ENCODE results near the gene C19orf81. TPM values are rescaled to one million over a fixed set of nuclear protein-coding genes. Genes with fewer than 3 reads are reported as not detected.

Gene C19orf81
- total RNA-seq, 1 experiment from 2014 or later = not detected

- intact Hi-C loops (cut with micrococcal nuclease; ENCODE audit: unreplicated experiment) = no loop called here
- no peaks in the 10 kb centered on the region for H3K79me2 ChIP-seq (ENCODE audit: low read depth)
- peaks cover 66% of the 10 kb centered on the region for H3K27me3 ChIP-seq (ENCODE audit: insufficient read depth, low read depth)
- H3K9me2 ChIP-seq (ENCODE audit: insufficient read depth) = no peaks in the 10 kb centered on the region
- H3K4me2 ChIP-seq = no peak overlapping the region
- ChIA-PET CTCF (no interaction called here), POLR2A (ENCODE audit: unreplicated experiment) (no interaction called here)
- no peaks in the 10 kb centered on the region for H3K4me1 ChIP-seq (replicated peaks; ENCODE audit: insufficient read depth)
- no peaks in the 10 kb centered on the region for H3F3A ChIP-seq (ENCODE audit: insufficient read depth, low read depth)
- no peak overlapping the region for H2AFZ ChIP-seq
- no peak for DNase-seq
- BruUV-seq (replicated peaks) = no TSS peak
- H3K4me3 ChIP-seq = no peak overlapping the region
- H3K36me3 ChIP-seq (ENCODE audit: low read depth) = no peaks in the 10 kb centered on the region
- no peaks in the 10 kb centered on the region for H4K20me1 ChIP-seq (ENCODE audit: insufficient read depth)
- TF ChIP-seq EZH2 (IDR thresholded peaks at IDR 0.05; ENCODE audit: low read depth) = no peak
- TF ChIP-seq, protein P1, sequence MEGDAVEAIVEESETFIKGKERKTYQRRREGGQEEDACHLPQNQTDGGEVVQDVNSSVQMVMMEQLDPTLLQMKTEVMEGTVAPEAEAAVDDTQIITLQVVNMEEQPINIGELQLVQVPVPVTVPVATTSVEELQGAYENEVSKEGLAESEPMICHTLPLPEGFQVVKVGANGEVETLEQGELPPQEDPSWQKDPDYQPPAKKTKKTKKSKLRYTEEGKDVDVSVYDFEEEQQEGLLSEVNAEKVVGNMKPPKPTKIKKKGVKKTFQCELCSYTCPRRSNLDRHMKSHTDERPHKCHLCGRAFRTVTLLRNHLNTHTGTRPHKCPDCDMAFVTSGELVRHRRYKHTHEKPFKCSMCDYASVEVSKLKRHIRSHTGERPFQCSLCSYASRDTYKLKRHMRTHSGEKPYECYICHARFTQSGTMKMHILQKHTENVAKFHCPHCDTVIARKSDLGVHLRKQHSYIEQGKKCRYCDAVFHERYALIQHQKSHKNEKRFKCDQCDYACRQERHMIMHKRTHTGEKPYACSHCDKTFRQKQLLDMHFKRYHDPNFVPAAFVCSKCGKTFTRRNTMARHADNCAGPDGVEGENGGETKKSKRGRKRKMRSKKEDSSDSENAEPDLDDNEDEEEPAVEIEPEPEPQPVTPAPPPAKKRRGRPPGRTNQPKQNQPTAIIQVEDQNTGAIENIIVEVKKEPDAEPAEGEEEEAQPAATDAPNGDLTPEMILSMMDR (conservative IDR thresholded peaks at IDR 0.05) = no peak
- H3K27ac ChIP-seq = no peak overlapping the region
- no peaks in the 10 kb centered on the region for H3K9me3 ChIP-seq (ENCODE audit: insufficient read depth, low read depth)
These were observed 41.2 kb downstream of the C19orf81 start for GRCh38 chr19:50690439-50690838.

- Histone ChIP-seq H3K9me2 (ENCODE audit: insufficient read depth) (no peaks in the 10 kb centered on the region), H3K4me2 (no peak overlapping the region), H3K4me3 (no peak overlapping the region), H3K79me2 (ENCODE audit: low read depth) (no peaks in the 10 kb centered on the region), H3K4me1 (replicated peaks; ENCODE audit: insufficient read depth) (no peaks in the 10 kb centered on the region), H3K9me3 (ENCODE audit: insufficient read depth, low read depth) (no peaks in the 10 kb centered on the region), H2AFZ (no peak overlapping the region), H3K27ac (no peak overlapping the region), H3K36me3 (ENCODE audit: low read depth) (no peaks in the 10 kb centered on the region), H3F3A (ENCODE audit: insufficient read depth, low read depth) (no peaks in the 10 kb centered on the region), H3K27me3 (ENCODE audit: insufficient read depth, low read depth) (peaks cover 53% of the 10 kb centered on the region), H4K20me1 (ENCODE audit: insufficient read depth) (no peaks in the 10 kb centered on the region)
- no TSS peak for BruUV-seq (replicated peaks)
- POLR2A ChIA-PET (ENCODE audit: unreplicated experiment) = no interaction called here
- no peak for DNase-seq
- intact Hi-C loops (cut with micrococcal nuclease; ENCODE audit: unreplicated experiment) = no loop called here
- CTCF ChIA-PET = no interaction called here
- no peak for TF ChIP-seq EZH2 (IDR thresholded peaks at IDR 0.05; ENCODE audit: low read depth)
- TF ChIP-seq, protein P1 (conservative IDR thresholded peaks at IDR 0.05) = no peak
These were observed 44.1 kb downstream of the C19orf81 start for GRCh38 chr19:50693064-50693975.

GRCh38 chr19:50694815-50695145 lies 45.5 kb downstream of the C19orf81 start:
- Histone ChIP-seq H3K4me1 (replicated peaks; ENCODE audit: insufficient read depth) (no peaks in the 10 kb centered on the region), H3F3A (ENCODE audit: insufficient read depth, low read depth) (no peaks in the 10 kb centered on the region), H3K27ac (no peak overlapping the region), H3K36me3 (ENCODE audit: low read depth) (no peaks in the 10 kb centered on the region), H3K4me3 (no peak overlapping the region), H3K79me2 (ENCODE audit: low read depth) (no peaks in the 10 kb centered on the region), H3K27me3 (ENCODE audit: insufficient read depth, low read depth) (peaks cover 52% of the 10 kb centered on the region), H3K9me3 (ENCODE audit: insufficient read depth, low read depth) (no peaks in the 10 kb centered on the region), H4K20me1 (ENCODE audit: insufficient read depth) (no peaks in the 10 kb centered on the region), H2AFZ (no peak overlapping the region), H3K9me2 (ENCODE audit: insufficient read depth) (no peaks in the 10 kb centered on the region), H3K4me2 (no peak overlapping the region)
- DNase-seq = no peak
- TF ChIP-seq, protein P1 (conservative IDR thresholded peaks at IDR 0.05) = no peak
- no peak for TF ChIP-seq EZH2 (IDR thresholded peaks at IDR 0.05; ENCODE audit: low read depth)
- ChIA-PET POLR2A (ENCODE audit: unreplicated experiment) (no interaction called here), CTCF (no interaction called here)
- intact Hi-C loops (cut with micrococcal nuclease; ENCODE audit: unreplicated experiment) = no loop called here
- BruUV-seq (replicated peaks) = no TSS peak
